ENCODE measurements around the gene HCCS.

The HCCS gene

GRCh38 chrX:11124112-11124511 is 13.0 kb downstream of the HCCS start:
- DNase-seq (ENCODE audit: low read depth), result no peak

GRCh38 chrX:11125060-11125459 is 13.9 kb downstream of the HCCS start:
- DNase-seq (ENCODE audit: low read depth), result no peak

- no peak for DNase-seq (ENCODE audit: low read depth)
These were observed 18.5 kb downstream of the HCCS start for GRCh38 chrX:11129534-11130105.

- no peak for DNase-seq (ENCODE audit: low read depth)
These were observed 19.0 kb downstream of the HCCS start for GRCh38 chrX:11130136-11130535.

- no peak for DNase-seq (ENCODE audit: low read depth)
These were observed 20.0 kb downstream of the HCCS start for GRCh38 chrX:11131146-11131545.

- DNase-seq (ENCODE audit: low read depth), result no peak
These were observed 24.5 kb downstream of the HCCS start for GRCh38 chrX:11135564-11136185.

- no peak for DNase-seq (ENCODE audit: low read depth)
These were observed 26.5 kb downstream of the HCCS start for GRCh38 chrX:11137543-11138139.

GRCh38 chrX:11138498-11139390 is 27.6 kb downstream of the HCCS start:
- DNase-seq (ENCODE audit: low read depth), result no peak

GRCh38 chrX:11143931-11144678 is 33.0 kb downstream of the HCCS start:
- DNase-seq (ENCODE audit: low read depth), result peak; percentile 12

GRCh38 chrX:11146411-11146810 is 35.3 kb downstream of the HCCS start:
- no peak for DNase-seq (ENCODE audit: low read depth)

- no peak for DNase-seq (ENCODE audit: low read depth)
These were observed 37.3 kb downstream of the HCCS start for GRCh38 chrX:11148401-11148800.

GRCh38 chrX:11151799-11152559 is 40.8 kb downstream of the HCCS start:
- no peak for DNase-seq (ENCODE audit: low read depth)

- DNase-seq (ENCODE audit: low read depth), result no peak
These were observed 48.0 kb downstream of the HCCS start for GRCh38 chrX:11159149-11159548.

GRCh38 chrX:11164433-11164832 is 53.3 kb downstream of the HCCS start:
- DNase-seq (ENCODE audit: low read depth), result no peak

- no peak for DNase-seq (ENCODE audit: low read depth)
These were observed 60.8 kb downstream of the HCCS start for GRCh38 chrX:11171956-11172355.

- no peak for DNase-seq (ENCODE audit: low read depth)
These were observed 61.3 kb downstream of the HCCS start for GRCh38 chrX:11172415-11172814.

Measured in activated T-cell treated with anti-CD3 and anti-CD28 coated beads for 24 hours (primary cell).